ENCODE data around the gene DYNC2I2. TPM values are rescaled to one million over a fixed set of nuclear protein-coding genes. Genes with fewer than 3 reads are reported as not detected.

DYNC2I2 gene
- total RNA-seq, 1 donor from 2014 or later = 58.0 TPM

DNA sequence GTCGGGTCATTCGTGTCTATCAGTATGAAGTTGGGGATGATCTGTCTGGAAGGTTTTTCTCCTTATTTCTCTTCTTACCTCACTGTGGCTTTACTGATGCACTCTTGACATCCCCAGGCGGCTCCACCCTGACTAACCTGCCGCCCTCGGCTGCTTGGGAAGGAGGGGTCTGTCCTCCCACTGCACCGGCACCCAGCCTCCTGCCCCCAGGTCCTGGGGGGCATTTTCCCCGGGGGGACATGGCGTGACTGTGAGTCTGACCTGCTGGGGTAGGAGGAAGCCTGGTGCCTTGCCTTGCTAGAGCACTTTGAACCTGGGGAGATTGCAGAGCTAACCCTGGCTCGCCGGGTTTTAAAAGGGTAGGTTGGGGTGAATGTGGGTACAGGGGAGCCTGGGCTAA, 27.5 kb downstream of the DYNC2I2 start:
- POLR2A ChIA-PET = no interaction called here
- no peak for ATAC-seq (ENCODE audit: low read depth)

DNA sequence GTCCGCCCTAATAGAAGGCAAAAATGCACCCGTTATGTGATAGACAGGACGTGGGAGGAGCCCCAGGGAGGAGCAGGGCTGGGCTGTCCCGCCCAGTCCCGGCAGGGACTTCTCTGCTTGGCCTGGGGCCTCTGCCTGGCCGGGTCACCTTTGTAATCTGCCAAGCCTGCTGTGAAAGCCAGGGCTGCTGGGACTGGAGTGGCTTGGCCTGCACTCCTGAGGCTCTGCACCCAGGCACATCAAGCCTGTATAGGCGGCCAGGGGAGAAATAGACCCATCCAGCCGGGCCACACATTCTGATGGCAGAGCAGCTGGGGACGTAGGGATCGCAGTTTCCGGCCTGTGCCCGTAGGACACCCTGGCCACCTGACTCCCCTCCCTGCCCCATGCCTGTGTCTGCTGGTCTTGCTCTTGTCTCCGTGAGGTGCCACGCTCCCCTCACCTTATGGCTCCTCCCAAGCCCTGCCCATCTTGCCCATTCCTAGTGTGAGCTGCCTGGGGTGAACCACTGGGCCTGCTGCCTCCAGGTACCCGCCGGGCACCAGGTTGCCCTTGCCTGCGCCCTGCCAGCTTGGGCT, 28.1 kb downstream of the DYNC2I2 start:
- ATAC-seq (ENCODE audit: low read depth) = no peak

More for the DNA sequence above, 27.5 kb downstream of the DYNC2I2 start:
- CTCF ChIA-PET = no interaction called here
- Mint-ChIP-seq H3K4me3 (no peak overlapping the region), H3K27me3 (no peaks in the 10 kb centered on the region), H3K9me3 (no peaks in the 10 kb centered on the region), H3K36me3 (ENCODE audit: low read depth) (peaks cover 89% of the 10 kb centered on the region), H3K4me1 (no peaks in the 10 kb centered on the region), H3K27ac (no peak overlapping the region)
- intact Hi-C loops (cut with micrococcal nuclease) = no loop called here
- TF ChIP-seq, protein P1, sequence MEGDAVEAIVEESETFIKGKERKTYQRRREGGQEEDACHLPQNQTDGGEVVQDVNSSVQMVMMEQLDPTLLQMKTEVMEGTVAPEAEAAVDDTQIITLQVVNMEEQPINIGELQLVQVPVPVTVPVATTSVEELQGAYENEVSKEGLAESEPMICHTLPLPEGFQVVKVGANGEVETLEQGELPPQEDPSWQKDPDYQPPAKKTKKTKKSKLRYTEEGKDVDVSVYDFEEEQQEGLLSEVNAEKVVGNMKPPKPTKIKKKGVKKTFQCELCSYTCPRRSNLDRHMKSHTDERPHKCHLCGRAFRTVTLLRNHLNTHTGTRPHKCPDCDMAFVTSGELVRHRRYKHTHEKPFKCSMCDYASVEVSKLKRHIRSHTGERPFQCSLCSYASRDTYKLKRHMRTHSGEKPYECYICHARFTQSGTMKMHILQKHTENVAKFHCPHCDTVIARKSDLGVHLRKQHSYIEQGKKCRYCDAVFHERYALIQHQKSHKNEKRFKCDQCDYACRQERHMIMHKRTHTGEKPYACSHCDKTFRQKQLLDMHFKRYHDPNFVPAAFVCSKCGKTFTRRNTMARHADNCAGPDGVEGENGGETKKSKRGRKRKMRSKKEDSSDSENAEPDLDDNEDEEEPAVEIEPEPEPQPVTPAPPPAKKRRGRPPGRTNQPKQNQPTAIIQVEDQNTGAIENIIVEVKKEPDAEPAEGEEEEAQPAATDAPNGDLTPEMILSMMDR (IDR thresholded peaks at IDR 0.05) = no peak
- no peak for DNase-seq

DNA sequence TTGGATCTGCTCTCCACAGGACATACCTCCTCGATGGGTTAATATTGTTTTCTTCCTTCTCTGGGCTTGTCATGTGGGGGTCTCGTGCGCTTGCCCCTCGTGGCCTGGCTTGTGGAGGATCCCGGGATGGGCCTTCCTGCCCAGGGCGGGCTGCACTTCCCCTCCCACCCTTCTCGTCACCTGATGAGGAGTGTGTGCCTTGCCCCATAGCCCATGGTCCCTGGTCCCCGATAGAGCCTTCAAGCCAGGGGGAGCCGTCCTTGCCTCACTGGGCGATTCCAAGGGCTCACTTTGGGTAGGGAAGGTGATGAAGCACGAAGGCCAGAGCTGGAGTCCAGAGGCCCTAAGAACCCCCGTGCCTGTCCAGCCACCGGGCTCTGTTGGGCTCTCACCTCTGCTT, 28.7 kb downstream of the DYNC2I2 start:
- H3K27ac Mint-ChIP-seq = no peak overlapping the region
- H3K36me3 Mint-ChIP-seq (ENCODE audit: low read depth) = peaks cover 81% of the 10 kb centered on the region
- H3K27me3 Mint-ChIP-seq = no peaks in the 10 kb centered on the region
- no peaks in the 10 kb centered on the region for H3K4me1 Mint-ChIP-seq
- TF ChIP-seq, protein P1 (IDR thresholded peaks at IDR 0.05) = no peak
- intact Hi-C loops (cut with micrococcal nuclease) = no loop called here
- ChIA-PET CTCF (no interaction called here), POLR2A (no interaction called here)
- no peak for DNase-seq
- H3K9me3 Mint-ChIP-seq = no peaks in the 10 kb centered on the region
- ATAC-seq (ENCODE audit: low read depth) = no peak
- H3K4me3 Mint-ChIP-seq = no peak overlapping the region

More for the DNA sequence above, 28.1 kb downstream of the DYNC2I2 start:
- no peaks in the 10 kb centered on the region for H3K9me3 Mint-ChIP-seq
- DNase-seq = no peak
- TF ChIP-seq, protein P1 (IDR thresholded peaks at IDR 0.05) = no peak
- H3K4me1 Mint-ChIP-seq = no peaks in the 10 kb centered on the region
- POLR2A ChIA-PET = no interaction called here
- intact Hi-C loops (cut with micrococcal nuclease) = no loop called here
- CTCF ChIA-PET = no interaction called here
- peaks cover 85% of the 10 kb centered on the region for H3K36me3 Mint-ChIP-seq (ENCODE audit: low read depth)
- H3K27me3 Mint-ChIP-seq = no peaks in the 10 kb centered on the region
- H3K4me3 Mint-ChIP-seq = no peak overlapping the region
- H3K27ac Mint-ChIP-seq = no peak overlapping the region

DNA sequence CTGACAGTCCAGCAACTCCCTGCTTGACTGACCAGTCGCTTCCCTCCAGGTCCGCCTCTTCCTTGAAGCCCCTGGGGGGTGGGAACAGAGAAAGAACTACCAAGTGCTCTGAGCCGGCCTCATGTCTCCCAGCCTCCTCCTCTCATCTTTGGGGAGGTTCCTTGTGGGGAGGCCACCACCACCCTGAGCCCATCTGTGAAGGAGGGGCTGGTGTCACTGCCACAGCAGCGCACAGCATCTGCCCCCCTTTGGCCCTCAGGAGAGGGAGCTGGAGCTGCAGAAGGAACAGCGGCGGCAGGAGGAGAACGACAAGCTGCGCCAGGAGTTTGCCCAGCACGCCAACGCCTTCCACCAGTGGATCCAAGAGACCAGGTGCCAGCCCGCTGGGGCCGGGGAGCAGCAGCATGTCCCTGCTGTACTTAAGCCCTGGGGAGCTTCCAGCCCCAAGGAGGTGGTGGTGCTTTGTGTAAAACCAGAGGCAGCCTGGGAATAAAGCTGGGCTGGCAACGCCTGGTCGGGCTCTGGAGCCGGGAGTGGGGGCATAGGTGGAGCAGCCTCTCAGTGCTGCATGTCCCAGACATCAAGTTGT, 29.4 kb downstream of the DYNC2I2 start:
- POLR2A ChIA-PET = no interaction called here
- no peaks in the 10 kb centered on the region for H3K4me1 Mint-ChIP-seq
- H3K27ac Mint-ChIP-seq = no peak overlapping the region
- ATAC-seq (ENCODE audit: low read depth) (no peak), DNase-seq (no peak)
- TF ChIP-seq, protein P1 (IDR thresholded peaks at IDR 0.05) = no peak
- no peaks in the 10 kb centered on the region for H3K9me3 Mint-ChIP-seq
- peaks cover 75% of the 10 kb centered on the region for H3K36me3 Mint-ChIP-seq (ENCODE audit: low read depth)
- intact Hi-C loops (cut with micrococcal nuclease) = no loop called here
- H3K27me3 Mint-ChIP-seq = no peaks in the 10 kb centered on the region
- H3K4me3 Mint-ChIP-seq = no peak overlapping the region
- CTCF ChIA-PET = no interaction called here

DNA sequence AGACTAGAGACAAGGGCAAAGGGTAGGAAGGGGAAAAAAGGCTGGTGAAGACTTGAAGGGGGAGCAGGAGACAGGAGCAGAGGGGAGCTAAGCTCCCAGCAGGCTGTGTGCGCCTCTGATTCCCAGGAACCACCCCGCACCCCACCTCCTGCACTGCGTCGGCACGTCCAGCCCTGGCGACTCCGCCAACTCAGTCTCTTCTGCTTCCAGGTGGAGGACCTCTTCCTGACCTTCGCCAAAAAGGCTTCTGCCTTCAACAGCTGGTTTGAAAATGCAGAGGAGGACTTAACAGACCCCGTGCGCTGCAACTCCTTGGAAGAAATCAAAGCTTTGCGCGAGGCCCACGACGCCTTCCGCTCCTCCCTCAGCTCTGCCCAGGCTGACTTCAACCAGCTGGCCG, 30.5 kb downstream of the DYNC2I2 start:
- Mint-ChIP-seq H3K4me1 (no peaks in the 10 kb centered on the region), H3K36me3 (ENCODE audit: low read depth) (peaks cover 79% of the 10 kb centered on the region), H3K27ac (peak overlapping the region; percentile 8), H3K9me3 (no peaks in the 10 kb centered on the region), H3K27me3 (no peaks in the 10 kb centered on the region), H3K4me3 (no peak overlapping the region)
- POLR2A ChIA-PET = interaction anchor here (0.6 to 1.0 kb wide), 3 partner anchors 12 to 35 kb away, joined by 3 read pairs; no protein-coding TSS in a partner anchor
- DNase-seq = no peak
- no peak for ATAC-seq (ENCODE audit: low read depth)
- CTCF ChIA-PET = no interaction called here
- TF ChIP-seq, protein P1 (IDR thresholded peaks at IDR 0.05) = no peak
- intact Hi-C loops (cut with micrococcal nuclease) = no loop called here

Measured in activated B cell treated with CpG ODN at 0.5 μM for 24 hours (primary cell).